A673 (cell line): Measurements from ENCODE around the gene CCNO.

Source experiments
- CTCF ChIP-seq: fragments of 300-800, 200-600 bp; sonication (generic); conservative IDR thresholded peaks from 2 replicates; pipeline ENCODE4 v1.5.1; 2017; ENCODE audit warnings: low read depth, mild to moderate bottlenecking, antibody characterized with exemption, low read length, moderate library complexity, mixed read lengths
- EZH2 ChIP-seq: fragments of 200-600 bp; sonication (generic); IDR thresholded peaks from 2 replicates; pipeline ENCODE4 v1.6.1; 2017; ENCODE audit warnings: borderline replicate concordance, low read depth, mild to moderate bottlenecking, mixed read lengths, antibody characterized with exemption, low read length; ENCODE audit not compliant: poor library complexity, severe bottlenecking

DNA sequence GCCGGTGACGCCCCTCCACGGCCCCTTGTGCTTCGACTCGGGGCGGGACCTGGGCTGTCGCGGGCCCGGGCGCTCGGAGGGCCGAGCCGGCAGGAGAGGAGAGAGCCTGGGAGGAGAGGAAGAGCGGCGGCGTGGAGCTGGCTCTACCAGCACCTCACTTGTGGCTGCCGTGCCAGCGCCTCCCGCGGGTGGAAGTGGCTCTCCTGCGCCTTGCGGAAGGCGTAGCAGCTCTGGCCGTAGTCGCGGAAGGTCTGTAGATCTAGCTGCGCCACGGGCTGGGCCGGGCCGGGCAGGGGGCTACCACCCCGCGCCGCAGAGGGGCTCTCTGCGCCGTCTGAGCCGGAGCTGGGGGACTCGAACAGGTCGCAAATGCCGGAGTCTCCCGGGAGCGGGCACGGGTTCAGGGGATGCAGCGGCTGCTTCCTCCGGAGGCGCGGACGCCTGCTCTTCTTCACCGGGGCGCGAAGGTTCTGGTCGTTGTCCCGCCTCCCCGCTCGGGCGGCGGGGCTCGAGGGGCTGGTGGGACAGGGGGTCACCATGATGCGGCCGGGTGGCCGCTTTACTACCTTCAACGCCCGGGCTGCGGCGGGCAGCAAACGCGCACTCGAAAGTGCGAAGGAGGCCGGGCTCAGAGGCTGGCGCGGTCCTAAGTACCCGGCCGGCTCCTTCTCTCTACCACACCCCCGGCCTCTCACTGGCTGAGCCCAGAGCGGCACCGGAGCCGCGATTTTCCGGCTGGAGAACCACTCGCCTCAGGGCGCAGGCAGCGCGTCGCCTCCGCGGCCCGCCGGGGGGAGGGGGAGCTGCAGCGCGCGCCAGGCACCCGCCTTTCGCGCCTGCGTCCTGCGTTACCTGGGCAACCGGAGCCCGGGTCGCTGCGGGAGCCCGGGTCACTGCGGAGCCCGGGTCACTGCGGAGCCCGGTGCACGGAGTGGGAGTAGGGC, at the start of gene CCNO:
- TF ChIP-seq CTCF = peak; percentile 24; the same call in 1 of the 2 replicates
- no peak for TF ChIP-seq EZH2
